Measurements from ENCODE around the gene DNAI7. TPM values are rescaled to one million over a fixed set of nuclear protein-coding genes. Genes with fewer than 3 reads are reported as not detected.
A peak's percentile ranks its signal among the peaks of the same experiment; 100 is the strongest.

The DNAI7 gene
- total RNA-seq, 1 experiment from 2014 or later: not detected

DNA sequence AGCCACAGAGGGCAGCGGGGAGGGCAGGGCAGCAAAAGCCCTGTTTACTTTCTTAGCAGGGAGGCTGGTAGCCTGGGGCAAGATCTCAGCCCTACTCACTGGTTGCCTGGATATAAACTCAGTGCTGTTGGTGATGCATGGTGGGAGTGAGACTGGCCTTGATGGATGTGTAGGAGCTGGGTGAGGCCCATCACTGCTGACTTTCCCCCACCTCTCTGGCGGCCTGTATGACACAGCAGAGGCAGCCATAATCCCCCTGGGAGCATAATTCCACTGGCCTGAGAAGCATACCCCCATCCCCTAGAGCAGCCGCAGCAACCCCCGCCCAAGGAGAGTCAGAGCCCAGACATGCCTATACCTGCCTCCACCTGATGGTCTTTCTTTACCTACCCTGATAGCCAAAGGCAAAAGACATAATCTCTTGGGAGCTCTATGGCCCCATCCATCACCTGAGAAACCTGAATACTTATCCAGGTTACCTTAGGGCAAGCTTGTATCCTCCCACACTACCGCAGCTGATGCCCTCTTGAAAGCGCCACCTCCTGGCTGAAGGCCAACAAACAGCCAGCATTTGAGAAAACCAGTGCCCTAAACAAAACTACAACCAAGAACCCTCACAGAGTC lies 59.3 kb downstream of the DNAI7 start:
- H3K9me3 ChIP-seq (replicated peaks): peaks cover 6% of the 10 kb centered on the region
- H3K4me3 ChIP-seq: no peak overlapping the region
- no peaks in the 10 kb centered on the region; the same call in 1 of the 2 replicates for H3K4me1 ChIP-seq
- H3K36me3 ChIP-seq: no peaks in the 10 kb centered on the region
- no peak overlapping the region for H3K27ac ChIP-seq
- no peak for DNase-seq
- H3K27me3 ChIP-seq: no peaks in the 10 kb centered on the region

DNA sequence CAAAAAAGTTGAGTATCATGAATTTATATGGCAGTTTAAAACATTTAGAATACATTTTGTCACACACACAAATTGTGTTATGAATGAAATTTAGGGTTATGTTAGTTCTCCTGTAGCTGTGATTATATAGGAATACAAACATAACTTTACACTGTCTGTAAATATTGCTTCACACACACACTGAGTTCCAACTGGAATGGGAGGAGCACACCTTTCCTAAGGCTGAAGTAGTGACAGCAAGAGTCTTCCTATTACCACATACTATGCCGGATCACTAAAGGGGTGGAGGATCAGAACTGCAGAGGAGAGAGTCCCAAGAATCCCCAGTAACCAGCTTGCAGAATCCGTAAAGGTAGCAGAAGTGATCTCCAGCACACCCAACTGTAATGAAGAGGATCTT lies 63.7 kb downstream of the DNAI7 start:
- H3K27ac ChIP-seq: no peak overlapping the region
- H3K4me1 ChIP-seq: no peaks in the 10 kb centered on the region
- no peaks in the 10 kb centered on the region for H3K27me3 ChIP-seq
- no peaks in the 10 kb centered on the region; the same call in 1 of the 2 replicates for H3K9me3 ChIP-seq (replicated peaks)
- no peak for DNase-seq
- no peak overlapping the region for H3K4me3 ChIP-seq
- H3K36me3 ChIP-seq: no peaks in the 10 kb centered on the region

DNA sequence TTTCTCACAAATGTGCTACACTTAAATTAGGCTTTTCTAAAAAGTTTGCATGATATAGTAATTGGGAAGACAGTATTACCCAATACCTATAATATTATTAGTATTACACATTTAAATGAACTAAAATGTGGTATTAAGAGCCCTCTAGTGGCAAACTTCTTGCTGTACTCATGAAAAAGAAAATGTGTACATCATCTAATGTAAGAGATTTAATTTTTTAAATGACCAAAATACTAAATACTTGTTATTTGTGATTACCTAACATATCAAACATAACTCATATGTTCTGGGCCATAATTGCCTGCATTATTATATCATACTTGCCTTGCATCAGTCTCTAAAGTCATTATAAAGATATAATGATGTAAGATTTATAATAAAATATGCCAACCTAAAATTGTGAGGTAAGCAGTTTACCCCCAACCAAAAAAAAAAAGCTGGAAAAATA lies 64.2 kb downstream of the DNAI7 start:
- H3K27me3 ChIP-seq: no peaks in the 10 kb centered on the region
- peak in 1 of 2 experiments; percentile 60 for DNase-seq

DNA sequence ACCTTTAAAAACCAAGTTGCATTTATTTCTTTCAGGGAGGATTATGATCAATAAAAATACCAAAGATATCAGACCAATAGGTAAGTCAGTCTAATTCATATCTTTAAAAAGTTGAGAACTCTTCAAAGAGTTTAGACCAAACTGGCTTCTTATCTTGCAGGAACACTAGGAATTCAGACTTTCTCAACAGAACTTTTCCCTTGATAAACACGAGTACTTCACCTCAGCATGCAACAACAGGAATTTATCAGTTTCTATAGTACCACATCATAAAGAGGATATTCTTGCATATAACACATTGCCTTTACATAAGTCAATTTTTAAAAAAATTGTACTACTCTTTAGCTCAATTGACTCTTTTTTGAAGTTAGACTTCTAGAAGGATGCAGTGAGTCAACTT lies 68.2 kb downstream of the DNAI7 start:
- no peaks in the 10 kb centered on the region for H3K27me3 ChIP-seq
- no peak for DNase-seq
- H3K9me3 ChIP-seq (replicated peaks): no peaks in the 10 kb centered on the region
- H3K36me3 ChIP-seq: no peaks in the 10 kb centered on the region
- H3K27ac ChIP-seq: no peak overlapping the region
- H3K4me3 ChIP-seq: no peak overlapping the region
- H3K4me1 ChIP-seq: no peaks in the 10 kb centered on the region

More for the DNA sequence above, 64.2 kb downstream of the DNAI7 start:
- Histone ChIP-seq H3K4me1 (no peaks in the 10 kb centered on the region), H3K36me3 (no peaks in the 10 kb centered on the region), H3K4me3 (no peak overlapping the region), H3K9me3 (replicated peaks) (no peaks in the 10 kb centered on the region), H3K27ac (no peak overlapping the region)

DNA sequence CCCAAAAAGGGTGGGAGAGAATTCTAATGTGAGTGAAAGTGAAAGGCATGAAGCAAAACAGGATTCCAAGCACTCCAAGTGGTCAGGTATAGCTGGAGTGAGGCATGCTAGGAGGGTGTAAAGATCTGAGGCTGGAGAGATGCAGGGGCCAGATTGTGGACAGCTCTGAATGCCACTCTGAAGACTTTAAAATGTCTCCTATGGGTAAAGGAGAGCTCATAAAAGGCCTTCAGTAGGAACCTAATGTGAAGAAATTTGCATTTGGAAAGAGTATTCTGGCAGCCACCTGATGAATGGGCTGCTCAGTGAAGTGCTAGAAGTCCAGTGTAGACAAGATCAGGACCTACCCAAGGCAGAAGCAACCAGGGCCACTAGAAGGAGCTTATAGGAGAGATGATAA lies 68.9 kb downstream of the DNAI7 start:
- Histone ChIP-seq H3K4me3 (no peak overlapping the region), H3K36me3 (no peaks in the 10 kb centered on the region), H3K27me3 (no peaks in the 10 kb centered on the region), H3K27ac (no peak overlapping the region), H3K9me3 (replicated peaks) (no peaks in the 10 kb centered on the region), H3K4me1 (no peaks in the 10 kb centered on the region)
- DNase-seq: no peak

DNA sequence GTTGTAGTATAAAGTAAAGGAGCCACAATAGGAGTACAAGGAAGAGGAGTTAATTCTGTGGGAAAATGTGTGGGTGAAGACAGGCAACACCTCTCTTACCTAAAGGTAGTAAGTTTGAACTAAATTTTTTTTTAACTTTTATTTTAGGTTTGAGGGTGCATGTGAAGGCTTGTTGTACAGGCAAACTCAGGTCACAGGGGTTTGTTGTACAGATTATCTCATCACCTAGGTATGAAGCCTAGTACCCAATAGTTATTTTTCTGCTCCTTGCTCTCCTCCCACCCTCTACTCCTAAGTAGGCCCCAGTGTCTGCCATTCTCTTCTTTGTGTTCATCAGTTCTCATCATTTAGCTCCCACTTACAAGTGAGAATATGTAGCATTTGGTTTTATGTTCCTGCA lies 70.5 kb downstream of the DNAI7 start:
- H3K27me3 ChIP-seq: no peaks in the 10 kb centered on the region
- H3K4me1 ChIP-seq: no peaks in the 10 kb centered on the region
- H3K9me3 ChIP-seq (replicated peaks): no peaks in the 10 kb centered on the region
- H3K4me3 ChIP-seq: no peak overlapping the region
- H3K27ac ChIP-seq: no peak overlapping the region
- DNase-seq: no peak
- H3K36me3 ChIP-seq: no peaks in the 10 kb centered on the region

DNA sequence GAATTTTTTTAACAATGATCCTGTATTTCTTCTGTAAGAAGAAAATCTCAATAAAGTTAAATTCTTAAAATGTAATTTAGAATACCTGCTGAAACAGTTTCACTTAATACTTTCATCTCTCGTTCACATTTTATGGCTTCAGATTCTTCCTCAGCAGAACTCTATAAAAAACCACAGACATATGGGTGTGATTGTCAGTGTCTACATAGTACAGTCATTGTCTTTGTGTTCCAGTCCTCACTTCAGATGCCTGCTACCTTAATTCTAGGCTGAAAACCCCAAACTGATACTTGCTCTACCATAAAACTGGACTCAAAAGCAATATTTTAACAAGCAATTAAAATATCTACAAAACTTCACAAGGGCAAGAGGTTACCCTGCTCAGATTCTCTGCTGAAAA lies 71.8 kb downstream of the DNAI7 start:
- H3K4me1 ChIP-seq: no peaks in the 10 kb centered on the region
- no peak overlapping the region for H3K4me3 ChIP-seq
- DNase-seq: peak in 1 of 2 experiments; percentile 4
- no peaks in the 10 kb centered on the region for H3K9me3 ChIP-seq (replicated peaks)
- no peaks in the 10 kb centered on the region for H3K27me3 ChIP-seq
- no peaks in the 10 kb centered on the region for H3K36me3 ChIP-seq
- H3K27ac ChIP-seq: no peak overlapping the region

DNA sequence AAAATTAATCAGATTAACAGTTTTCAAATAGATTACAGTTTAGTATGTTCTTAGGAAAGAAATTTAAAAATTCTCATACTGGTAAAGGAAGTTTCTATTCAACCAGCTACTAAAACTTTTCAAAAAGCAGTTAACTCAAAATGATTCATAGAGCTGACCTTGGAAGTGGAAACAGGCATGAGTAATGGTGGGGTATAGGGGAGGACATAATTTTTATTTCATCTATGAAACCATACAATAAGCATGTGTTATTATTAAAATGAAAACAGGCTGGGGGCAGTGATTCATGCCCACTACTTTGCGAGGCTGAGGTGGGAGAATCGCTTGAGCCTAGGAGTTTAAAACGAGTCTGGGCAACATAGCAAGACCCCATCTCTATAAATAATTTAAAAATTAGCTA lies 73.0 kb downstream of the DNAI7 start:
- no peaks in the 10 kb centered on the region for H3K36me3 ChIP-seq
- no peaks in the 10 kb centered on the region for H3K9me3 ChIP-seq (replicated peaks)
- H3K27ac ChIP-seq: no peak overlapping the region
- no peaks in the 10 kb centered on the region for H3K27me3 ChIP-seq
- H3K4me3 ChIP-seq: no peak overlapping the region
- no peaks in the 10 kb centered on the region for H3K4me1 ChIP-seq
- no peak for DNase-seq

DNA sequence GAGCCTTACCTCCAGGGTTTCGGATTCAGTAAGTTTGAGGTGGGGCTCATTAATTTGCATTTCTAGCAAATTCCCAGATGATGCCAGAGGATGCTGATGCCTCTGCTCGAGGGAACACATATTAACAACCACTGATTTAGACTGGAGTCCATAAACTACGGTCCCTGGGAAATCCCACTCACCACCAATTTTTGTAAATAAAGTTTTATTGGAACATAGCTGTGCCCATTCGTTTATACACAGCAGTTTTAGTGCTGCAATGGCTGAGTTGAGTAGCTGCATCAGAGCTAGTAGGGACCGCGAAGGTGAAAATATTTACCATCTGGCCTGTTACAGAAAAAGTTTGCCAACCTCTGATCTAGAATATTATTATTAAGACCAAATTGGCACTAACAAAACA lies 73.8 kb downstream of the DNAI7 start:
- Histone ChIP-seq H3K9me3 (replicated peaks) (no peaks in the 10 kb centered on the region), H3K27me3 (no peaks in the 10 kb centered on the region), H3K4me1 (no peaks in the 10 kb centered on the region), H3K36me3 (no peaks in the 10 kb centered on the region), H3K27ac (no peak overlapping the region), H3K4me3 (no peak overlapping the region)
- no peak for DNase-seq

DNA sequence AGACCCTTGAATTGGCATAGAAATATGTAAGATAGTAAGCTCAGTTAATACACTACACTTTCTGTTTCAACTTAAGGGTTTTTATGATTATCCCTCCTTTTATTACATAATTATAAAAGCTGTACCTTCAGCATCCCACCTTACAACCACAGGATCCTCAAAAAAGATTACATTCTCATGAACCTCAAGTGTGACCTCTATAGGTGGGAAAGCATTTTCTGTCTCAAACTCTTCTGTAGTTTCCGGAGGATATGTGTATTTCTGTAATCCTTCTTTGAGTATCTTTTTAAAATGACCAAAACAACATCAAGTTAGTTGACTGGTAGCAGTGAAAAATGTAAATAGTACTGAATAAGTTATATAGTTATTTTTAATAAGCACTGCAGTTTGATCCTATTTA lies 75.9 kb downstream of the DNAI7 start:
- no peaks in the 10 kb centered on the region for H3K9me3 ChIP-seq (replicated peaks)
- no peak overlapping the region for H3K4me3 ChIP-seq
- H3K4me1 ChIP-seq: no peaks in the 10 kb centered on the region
- no peaks in the 10 kb centered on the region for H3K27me3 ChIP-seq
- DNase-seq: no peak
- H3K36me3 ChIP-seq: no peaks in the 10 kb centered on the region
- H3K27ac ChIP-seq: no peak overlapping the region

DNA sequence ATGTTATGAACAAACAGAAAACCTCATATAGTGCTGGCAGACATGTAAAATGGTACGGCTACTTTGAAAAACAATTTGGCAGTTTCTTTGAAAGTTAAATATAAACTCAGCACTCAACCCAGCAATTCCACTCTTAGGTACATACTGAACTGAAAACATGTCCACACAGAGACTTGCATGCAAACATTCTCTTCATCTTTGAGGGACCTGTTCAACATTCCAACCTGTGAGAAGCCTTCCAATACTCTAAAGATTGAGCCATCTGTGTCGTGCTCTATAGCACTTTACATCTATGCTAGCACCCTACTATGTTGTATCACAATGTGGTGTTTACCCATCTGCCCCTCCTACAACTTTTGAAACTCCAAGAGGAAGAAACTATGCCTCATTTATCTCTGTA lies 79.3 kb downstream of the DNAI7 start:
- H3K4me1 ChIP-seq: no peaks in the 10 kb centered on the region
- H3K9me3 ChIP-seq (replicated peaks): no peaks in the 10 kb centered on the region
- no peak overlapping the region for H3K4me3 ChIP-seq
- H3K36me3 ChIP-seq: no peaks in the 10 kb centered on the region
- no peak for DNase-seq
- no peak overlapping the region for H3K27ac ChIP-seq
- no peaks in the 10 kb centered on the region for H3K27me3 ChIP-seq

DNA sequence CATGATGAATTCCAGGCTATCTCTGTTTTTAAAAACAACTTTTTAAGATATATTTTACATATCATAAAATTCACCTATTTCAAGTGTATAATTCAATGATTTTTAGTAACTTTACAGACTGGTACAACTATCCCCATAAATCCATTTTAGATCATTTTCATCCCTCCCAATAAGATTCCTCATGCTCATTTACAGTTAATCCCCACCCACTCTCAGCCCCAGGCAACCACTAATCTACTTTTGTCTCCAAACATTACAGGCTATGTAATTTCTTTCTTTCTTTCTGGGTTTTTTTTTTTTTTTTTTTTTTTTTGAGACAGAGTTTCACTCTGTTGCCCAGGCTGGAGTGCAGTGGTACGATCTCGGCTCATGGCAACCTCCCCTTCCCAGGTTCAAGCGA lies 81.3 kb downstream of the DNAI7 start:
- H3K4me1 ChIP-seq: no peaks in the 10 kb centered on the region
- H3K36me3 ChIP-seq: no peaks in the 10 kb centered on the region
- no peaks in the 10 kb centered on the region for H3K27me3 ChIP-seq
- H3K4me3 ChIP-seq: no peak overlapping the region
- no peak for DNase-seq
- no peak overlapping the region for H3K27ac ChIP-seq
- H3K9me3 ChIP-seq (replicated peaks): no peaks in the 10 kb centered on the region

DNA sequence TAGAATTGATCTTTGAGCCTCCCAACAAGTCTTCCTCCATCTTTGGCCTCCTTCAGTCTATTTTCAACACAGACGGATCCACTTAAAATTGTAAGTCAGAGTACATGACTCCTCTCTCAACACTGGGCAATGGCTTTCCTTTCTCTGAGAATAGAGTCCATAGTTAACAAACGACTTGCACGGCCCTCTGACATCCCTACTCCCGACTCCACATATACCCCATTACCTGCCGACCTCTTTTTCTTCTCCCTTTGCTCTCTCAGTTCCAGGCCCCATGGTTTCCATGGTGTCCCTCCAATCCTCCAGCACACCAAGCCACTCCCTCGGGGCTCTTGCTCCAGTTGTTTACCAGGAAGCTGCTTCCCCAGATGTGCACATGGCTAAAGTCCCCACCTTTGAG lies 84.7 kb downstream of the DNAI7 start:
- Histone ChIP-seq H3K36me3 (no peaks in the 10 kb centered on the region), H3K9me3 (replicated peaks) (no peaks in the 10 kb centered on the region), H3K4me1 (no peaks in the 10 kb centered on the region), H3K27ac (no peak overlapping the region), H3K27me3 (no peaks in the 10 kb centered on the region), H3K4me3 (no peak overlapping the region)
- no peak for DNase-seq

DNA sequence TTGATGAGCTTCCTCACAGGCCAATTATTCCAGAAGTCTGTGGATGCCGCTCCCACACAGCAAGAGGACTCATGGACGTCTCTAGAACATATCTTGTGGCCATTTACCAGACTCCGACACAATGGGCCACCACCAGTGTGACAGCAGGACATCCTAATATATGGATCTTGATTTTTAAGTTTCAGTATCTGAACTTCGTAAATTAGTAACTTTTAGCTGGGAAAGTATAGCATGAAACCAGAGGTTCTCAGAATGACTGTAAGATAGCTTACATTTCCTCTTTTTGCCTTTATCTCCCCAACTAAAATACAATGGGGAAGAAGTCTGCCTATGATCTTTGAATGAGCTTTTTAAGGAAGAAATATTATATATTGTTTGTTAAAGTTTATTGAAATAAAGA lies 87.0 kb downstream of the DNAI7 start:
- no peaks in the 10 kb centered on the region for H3K9me3 ChIP-seq (replicated peaks)

DNA sequence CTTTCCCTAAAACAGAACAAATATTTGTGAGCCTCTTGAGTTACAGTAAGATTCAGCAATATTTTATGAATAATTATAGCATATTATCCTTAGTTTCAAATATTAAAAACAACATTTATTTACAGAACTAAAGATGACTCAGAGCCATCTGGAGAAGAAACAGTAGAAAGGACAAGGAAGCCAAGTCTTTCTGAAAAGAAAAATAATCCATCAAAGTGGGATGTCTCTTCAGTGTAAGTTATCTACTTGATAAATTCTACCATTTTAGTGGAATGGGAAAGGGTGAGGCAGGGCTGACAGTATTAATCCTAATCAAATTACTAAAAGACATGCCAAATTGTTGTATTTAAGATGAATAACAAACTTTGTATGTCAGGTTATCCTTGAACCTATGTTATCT lies 88.1 kb downstream of the DNAI7 start:
- no peaks in the 10 kb centered on the region for H3K36me3 ChIP-seq
- no peak overlapping the region for H3K4me3 ChIP-seq

More for the DNA sequence above, 87.0 kb downstream of the DNAI7 start:
- no peak overlapping the region for H3K27ac ChIP-seq
- DNase-seq: no peak
- H3K4me1 ChIP-seq: no peaks in the 10 kb centered on the region
- no peak overlapping the region for H3K4me3 ChIP-seq
- H3K36me3 ChIP-seq: no peaks in the 10 kb centered on the region
- no peaks in the 10 kb centered on the region for H3K27me3 ChIP-seq

DNA sequence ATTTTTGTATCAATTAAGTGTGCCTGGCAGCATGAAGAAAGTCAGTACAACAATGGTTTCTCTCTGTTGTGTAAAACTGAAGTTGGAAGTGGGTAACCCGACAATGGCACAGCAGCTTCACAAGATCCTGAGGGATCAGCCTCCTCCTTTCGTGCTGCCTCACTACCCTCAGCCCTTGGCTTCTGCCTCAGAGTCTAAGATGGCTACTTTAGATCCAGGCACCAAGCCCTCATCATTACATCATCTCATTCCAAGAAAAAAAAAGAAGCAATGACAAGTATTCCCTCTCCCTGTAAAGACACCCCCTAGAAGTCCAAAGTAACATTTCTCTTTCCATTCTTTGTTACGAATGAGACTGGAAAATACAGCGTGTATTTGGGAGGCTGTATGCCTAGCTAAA lies 92.6 kb downstream of the DNAI7 start:
- H3K9me3 ChIP-seq (replicated peaks): no peaks in the 10 kb centered on the region
- no peaks in the 10 kb centered on the region for H3K27me3 ChIP-seq
- DNase-seq: no peak
- no peak overlapping the region for H3K27ac ChIP-seq
- H3K36me3 ChIP-seq: no peaks in the 10 kb centered on the region
- no peak overlapping the region for H3K4me3 ChIP-seq
- H3K4me1 ChIP-seq: no peaks in the 10 kb centered on the region

More for the DNA sequence above, 88.1 kb downstream of the DNAI7 start:
- DNase-seq: no peak
- Histone ChIP-seq H3K27me3 (no peaks in the 10 kb centered on the region), H3K9me3 (replicated peaks) (no peaks in the 10 kb centered on the region), H3K27ac (no peak overlapping the region), H3K4me1 (no peaks in the 10 kb centered on the region)
